A549 (cell line): Measurements from ENCODE around the gene DIP2A. TPM values are rescaled to one million over a fixed set of nuclear protein-coding genes. Genes with fewer than 3 reads are reported as not detected.

ENCODE experiments used
- ATAC-seq, 2 experiments: fragments of 200-7000 bp in 1 of 2; fragments of >200 bp in 1 of 2; cut with Nextera tagmentation in 1 of 2; cut with Tn5 transposase in 1 of 2; 3 replicates each; pipeline versions ENCODE4 v1.8.0 to v1.9.1; 2018 to 2020; ENCODE audit warnings: mild to moderate bottlenecking in 1 of 2, moderate library complexity in 1 of 2
- CTCF ChIA-PET: fragments of 300-600 bp; sonication (Branson Sonifier 250); formaldehyde crosslinking; extraction: SDS; loops from one replicate; lab custom pipeline; 2021; ENCODE audit warnings: antibody characterized with exemption, inconsistent platforms; lab: Yijun Ruan, JAX
- POLR2A ChIA-PET: fragments of 350-600 bp; formaldehyde crosslinking; extraction: SDS; loops from one replicate; lab custom pipeline; 2021; ENCODE audit warnings: antibody characterized with exemption, inconsistent platforms; lab: Yijun Ruan, JAX
- DNase-seq, 2 experiments: peaks; one replicate each; pipeline versions ENCODE4 v3.0.0 to v3.0.0-alpha.2; 2011 to 2016; ENCODE audit warnings: low read depth in 1 of 2, low spot score in 1 of 2
- FAIRE-seq: peaks from 2 replicates; lab custom pipeline; 2011; peaks lifted over from hg19 to GRCh38; lab: Jason Lieb, UNC
- H3K27ac ChIP-seq, 2 experiments: fragments of >200 bp; sonication (Bioruptor Twin); formaldehyde crosslinking; 3 replicates each; pipeline ENCODE4 v1.5.1; 2016 to 2017
- H3K4me1 ChIP-seq: fragments of >200 bp; sonication (Bioruptor Twin); formaldehyde crosslinking; 3 replicates; pipeline ENCODE4 v1.6.1; 2016
- H3K4me2 ChIP-seq: fragments of >200 bp; sonication (Bioruptor Twin); formaldehyde crosslinking; 3 replicates; pipeline ENCODE4 v1.6.1; 2016
- H3K4me3 ChIP-seq: fragments of >200 bp; sonication (Bioruptor Twin); formaldehyde crosslinking; 3 replicates; pipeline ENCODE4 v1.5.1; 2016
- H3K9me3 ChIP-seq: fragments of >200 bp; sonication (Bioruptor Twin); formaldehyde crosslinking; 3 replicates; pipeline ENCODE4 v1.6.1; 2016
- CBX8 ChIP-seq: fragments of 200-600 bp; sonication (generic); IDR thresholded peaks from 2 replicates; pipeline ENCODE4 v1.6.1; 2016
- CHD2 ChIP-seq: fragments of 150-350 bp; IDR thresholded peaks from 2 replicates; pipeline ENCODE4 v1.6.1; 2014; ENCODE audit warnings: low read length; ENCODE audit not compliant: partially characterized antibody
- EHMT2 ChIP-seq: fragments of 200-600 bp; sonication (generic); IDR thresholded peaks from 2 replicates; pipeline ENCODE4 v1.6.1; 2016; ENCODE audit warnings: antibody characterized with exemption, low read depth, mild to moderate bottlenecking, moderate library complexity
- EP300 ChIP-seq, 2 experiments: fragments of >200 bp; sonication (Bioruptor Twin); formaldehyde crosslinking; IDR thresholded peaks; 2 replicates in 1 of 2; 3 replicates in 1 of 2; pipeline ENCODE4 v1.6.1; 2016 to 2017
- ESRRA ChIP-seq: fragments of 150-350 bp; IDR thresholded peaks from 2 replicates; pipeline ENCODE4 v1.6.1; 2014; ENCODE audit warnings: mild to moderate bottlenecking, low read length, borderline replicate concordance
- FOSB ChIP-seq: fragments of 250-450 bp; sonication (Bioruptor Pico); IDR thresholded peaks from 2 replicates; pipeline ENCODE4 v1.5.0; 2020; ENCODE audit warnings: mild to moderate bottlenecking, moderate library complexity
- FOXS1 ChIP-seq: fragments of 250-450 bp; sonication (Bioruptor Pico); IDR thresholded peaks from 2 replicates; pipeline ENCODE4 v1.5.0; 2020; ENCODE audit warnings: mild to moderate bottlenecking, moderate library complexity
- HDAC2 ChIP-seq: fragments of 200-600 bp; sonication (generic); IDR thresholded peaks from 2 replicates; pipeline ENCODE4 v1.6.1; 2016
- KDM5A ChIP-seq: fragments of 200-600 bp; sonication (generic); IDR thresholded peaks from 2 replicates; pipeline ENCODE4 v1.6.1; 2016; ENCODE audit warnings: antibody characterized with exemption, mild to moderate bottlenecking
- MAFK ChIP-seq: fragments of 450-650 bp; IDR thresholded peaks from 2 replicates; pipeline ENCODE4 v1.6.1; 2014; ENCODE audit not compliant: partially characterized antibody
- NR3C1 ChIP-seq: fragments of >200 bp; sonication (Bioruptor Twin); formaldehyde crosslinking; IDR thresholded peaks from 3 replicates; pipeline ENCODE4 v1.6.1; 2017
- POLR2A ChIP-seq: IDR thresholded peaks from 2 replicates; pipeline ENCODE4 v1.6.1; 2012; ENCODE audit warnings: mild to moderate bottlenecking, low read length
- SMC3 ChIP-seq: fragments of >200 bp; sonication (Bioruptor Twin); formaldehyde crosslinking; IDR thresholded peaks from 3 replicates; pipeline ENCODE4 v1.6.1; 2018; ENCODE audit warnings: inconsistent platforms
- SREBF2 ChIP-seq: fragments of 450-650 bp; IDR thresholded peaks from 2 replicates; pipeline ENCODE4 v1.6.1; 2014; ENCODE audit warnings: mild to moderate bottlenecking, moderate library complexity
- TFCP2L1 ChIP-seq: fragments of 250-450 bp; sonication (Bioruptor Pico); IDR thresholded peaks from 2 replicates; pipeline ENCODE4 v1.5.0; 2021; ENCODE audit warnings: mild to moderate bottlenecking
- TP53 ChIP-seq: fragments of 250-450 bp; sonication (Bioruptor Pico); IDR thresholded peaks from 2 replicates; pipeline ENCODE4 v1.5.0; 2021; ENCODE audit warnings: mild to moderate bottlenecking, moderate library complexity
- ZFP36 ChIP-seq: fragments of 450-650 bp; IDR thresholded peaks from 2 replicates; pipeline ENCODE4 v1.6.1; 2014; ENCODE audit warnings: borderline replicate concordance; ENCODE audit not compliant: partially characterized antibody
- ZNF302 ChIP-seq: fragments of 250-450 bp; sonication (Bioruptor Pico); IDR thresholded peaks from 2 replicates; pipeline ENCODE4 v1.9.0; 2021; ENCODE audit warnings: inconsistent platforms, mild to moderate bottlenecking, moderate library complexity
- WGBS: methylation state at CpG from one replicate; pipeline ENCODE4 v1.1.6; 2017; ENCODE audit errors: missing lambda C conversion rate; 5-methylcytosine and 5-hydroxymethylcytosine counted together
- polyA plus RNA-seq, 4 experiments: library from polyadenylated mRNA; depleted of rRNA in 3 of 4; stranded (reverse); fragments of >200 nt; fragmentation: RNase III in 1 of 4; extraction: RNeasy Plus Mini Kit Qiagen cat#74134 plus additional on column Dnase treatment in 1 of 4; gene quantifications; 2 replicates in 3 of 4; 3 replicates in 1 of 4; pipeline ENCODE4 v1.2.3, GENCODE V29; 2011 to 2017
- TF ChIP-seq, protein P1 (sequence below): IDR thresholded peaks from 2 replicates; pipeline ENCODE4 v1.6.1; 2012
- TF ChIP-seq, protein P2 (sequence below): fragments of >200 bp; sonication (Bioruptor Twin); formaldehyde crosslinking; IDR thresholded peaks from 2 replicates; pipeline ENCODE4 v1.6.1; 2016
- TF ChIP-seq, protein P3 (sequence below): fragments of >200 bp; sonication (Bioruptor Twin); formaldehyde crosslinking; IDR thresholded peaks from 3 replicates; pipeline ENCODE4 v1.5.1; 2016
- TF ChIP-seq, protein P4 (sequence below): fragments of 250-450 bp; sonication (Bioruptor Pico); IDR thresholded peaks from 2 replicates; pipeline ENCODE4 v1.5.0; 2021; ENCODE audit warnings: mild to moderate bottlenecking, moderate library complexity, borderline replicate concordance
- TF ChIP-seq, protein P5 (sequence below): fragments of 150-350 bp; IDR thresholded peaks from 2 replicates; pipeline ENCODE4 v1.6.1; 2014; ENCODE audit warnings: low read depth, mild to moderate bottlenecking, low read length
- TF ChIP-seq, protein P6 (sequence below): fragments of >200 bp; sonication (Bioruptor Twin); formaldehyde crosslinking; IDR thresholded peaks from 3 replicates; pipeline ENCODE4 v1.6.1; 2016

DIP2A gene
- polyA plus RNA-seq, 2 of the 4 experiments (the other 2 are of a cell fraction), result 13.3 to 18.4 TPM

DNA sequence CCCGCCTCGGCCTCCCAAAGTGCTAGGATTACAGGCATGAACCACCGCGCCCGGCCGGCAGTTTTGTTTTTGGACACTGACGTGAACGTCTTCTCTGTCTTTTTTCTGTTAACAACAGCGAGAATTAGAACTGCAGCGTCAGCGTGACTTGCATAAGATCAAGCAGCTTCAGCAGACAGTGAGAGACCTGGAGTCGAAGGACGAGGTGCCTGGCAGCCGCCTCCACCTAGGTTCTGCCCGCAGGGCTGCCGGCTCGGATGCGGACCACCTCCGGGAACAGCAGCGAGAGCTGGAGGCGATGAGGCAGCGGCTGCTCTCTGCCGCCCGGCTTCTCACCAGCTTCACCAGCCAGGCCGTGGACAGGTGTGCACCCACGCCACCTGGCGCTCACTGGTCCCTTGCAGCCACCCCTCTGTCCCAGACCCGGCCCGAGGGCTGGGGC, 22.9 kb upstream of the DIP2A start:
- Histone ChIP-seq H3K4me1 (no peaks in the 10 kb centered on the region), H3K9me3 (no peaks in the 10 kb centered on the region), H3K27ac (no peak overlapping the region), H3K4me2 (no peak overlapping the region)
- no peak for ATAC-seq
- CTCF ChIA-PET, result no interaction called here
- DNase-seq, result no peak
- no peak for FAIRE-seq
- 94% methylated on average over 28 of the region's 29 CpGs for WGBS
- TF ChIP-seq TP53 (CRISPR knock-in tag) (no peak), ZFP36 (no peak), CBX8 (no peak), TFCP2L1 (CRISPR knock-in tag) (no peak), NR3C1 (no peak), HDAC2 (no peak), SMC3 (no peak), ZNF302 (CRISPR knock-in tag) (no peak), FOXS1 (CRISPR knock-in tag) (no peak), SREBF2 (no peak), EP300 (IDR thresholded peaks at IDR 0.05) (no peak), EHMT2 (no peak)
- TF ChIP-seq, protein P1, sequence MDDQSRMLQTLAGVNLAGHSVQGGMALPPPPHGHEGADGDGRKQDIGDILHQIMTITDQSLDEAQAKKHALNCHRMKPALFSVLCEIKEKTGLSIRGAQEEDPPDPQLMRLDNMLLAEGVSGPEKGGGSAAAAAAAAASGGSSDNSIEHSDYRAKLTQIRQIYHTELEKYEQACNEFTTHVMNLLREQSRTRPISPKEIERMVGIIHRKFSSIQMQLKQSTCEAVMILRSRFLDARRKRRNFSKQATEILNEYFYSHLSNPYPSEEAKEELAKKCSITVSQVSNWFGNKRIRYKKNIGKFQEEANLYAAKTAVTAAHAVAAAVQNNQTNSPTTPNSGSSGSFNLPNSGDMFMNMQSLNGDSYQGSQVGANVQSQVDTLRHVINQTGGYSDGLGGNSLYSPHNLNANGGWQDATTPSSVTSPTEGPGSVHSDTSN, result no peak
- TF ChIP-seq, protein P2, sequence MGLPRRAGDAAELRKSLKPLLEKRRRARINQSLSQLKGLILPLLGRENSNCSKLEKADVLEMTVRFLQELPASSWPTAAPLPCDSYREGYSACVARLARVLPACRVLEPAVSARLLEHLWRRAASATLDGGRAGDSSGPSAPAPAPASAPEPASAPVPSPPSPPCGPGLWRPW, result no peak
- TF ChIP-seq, protein P3, sequence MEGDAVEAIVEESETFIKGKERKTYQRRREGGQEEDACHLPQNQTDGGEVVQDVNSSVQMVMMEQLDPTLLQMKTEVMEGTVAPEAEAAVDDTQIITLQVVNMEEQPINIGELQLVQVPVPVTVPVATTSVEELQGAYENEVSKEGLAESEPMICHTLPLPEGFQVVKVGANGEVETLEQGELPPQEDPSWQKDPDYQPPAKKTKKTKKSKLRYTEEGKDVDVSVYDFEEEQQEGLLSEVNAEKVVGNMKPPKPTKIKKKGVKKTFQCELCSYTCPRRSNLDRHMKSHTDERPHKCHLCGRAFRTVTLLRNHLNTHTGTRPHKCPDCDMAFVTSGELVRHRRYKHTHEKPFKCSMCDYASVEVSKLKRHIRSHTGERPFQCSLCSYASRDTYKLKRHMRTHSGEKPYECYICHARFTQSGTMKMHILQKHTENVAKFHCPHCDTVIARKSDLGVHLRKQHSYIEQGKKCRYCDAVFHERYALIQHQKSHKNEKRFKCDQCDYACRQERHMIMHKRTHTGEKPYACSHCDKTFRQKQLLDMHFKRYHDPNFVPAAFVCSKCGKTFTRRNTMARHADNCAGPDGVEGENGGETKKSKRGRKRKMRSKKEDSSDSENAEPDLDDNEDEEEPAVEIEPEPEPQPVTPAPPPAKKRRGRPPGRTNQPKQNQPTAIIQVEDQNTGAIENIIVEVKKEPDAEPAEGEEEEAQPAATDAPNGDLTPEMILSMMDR, result no peak
- TF ChIP-seq, all 56 proteins: peak for 0
- H3K4me3 ChIP-seq, result no peak overlapping the region
- POLR2A ChIA-PET, result no interaction called here

DNA sequence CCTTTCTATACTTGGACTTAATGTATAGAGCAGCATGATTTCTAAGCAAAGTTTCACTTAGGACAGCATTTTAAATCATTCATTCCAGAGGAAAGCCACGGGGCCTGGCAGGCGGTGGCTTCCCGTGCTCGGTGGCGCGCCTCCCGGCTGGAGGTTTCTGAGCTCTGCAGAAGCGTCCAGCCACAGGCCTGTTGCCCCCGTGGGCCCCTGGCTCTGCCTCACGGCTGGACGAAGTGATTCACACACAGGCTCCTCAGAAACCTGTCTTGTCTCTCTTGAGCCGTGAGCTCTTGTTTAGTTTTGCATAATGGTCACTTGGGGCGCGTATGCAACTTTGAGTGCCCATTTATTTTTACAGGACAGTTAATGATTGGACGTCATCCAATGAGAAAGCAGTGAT, 22.1 kb upstream of the DIP2A start:
- H3K9me3 ChIP-seq, result no peaks in the 10 kb centered on the region
- no peak overlapping the region for H3K4me3 ChIP-seq
- no peak for DNase-seq
- TF ChIP-seq ESRRA (no peak), POLR2A (no peak), FOXS1 (CRISPR knock-in tag) (no peak)
- no peak overlapping the region for H3K27ac ChIP-seq
- WGBS, result 94% methylated on average over 15 of the region's 15 CpGs
- no peak for ATAC-seq
- no peak for FAIRE-seq
- POLR2A ChIA-PET, result no interaction called here
- no peaks in the 10 kb centered on the region for H3K4me1 ChIP-seq
- no peak overlapping the region for H3K4me2 ChIP-seq
- CTCF ChIA-PET, result no interaction called here

DNA sequence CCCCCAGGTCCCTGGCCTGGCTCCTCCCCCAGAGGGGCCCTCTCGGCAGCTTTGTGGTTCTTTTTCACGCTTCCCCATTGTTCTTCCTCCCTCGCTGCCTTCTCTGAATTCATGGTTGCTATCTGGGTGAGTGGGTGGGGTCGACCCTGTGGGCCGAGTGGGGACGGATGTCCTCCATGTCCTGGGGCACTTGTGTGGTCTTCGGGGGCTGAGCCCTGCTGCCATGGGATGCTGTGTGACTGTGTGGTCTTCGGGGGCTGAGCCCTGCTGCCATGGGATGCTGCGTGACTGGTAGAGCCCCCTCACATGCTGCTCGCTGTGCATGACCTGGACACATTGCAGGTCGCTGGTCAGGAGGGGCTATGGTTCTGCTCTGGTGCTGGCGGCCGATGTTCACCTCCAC, 21.6 kb upstream of the DIP2A start:
- Histone ChIP-seq H3K9me3 (no peaks in the 10 kb centered on the region), H3K4me2 (no peak overlapping the region), H3K27ac (no peak overlapping the region), H3K4me3 (no peak overlapping the region), H3K4me1 (no peaks in the 10 kb centered on the region)
- DNase-seq (no peak), ATAC-seq (no peak), FAIRE-seq (no peak)
- WGBS, result 83% methylated on average over 4 of the region's 13 CpGs
- ChIA-PET CTCF (no interaction called here), POLR2A (no interaction called here)
- TF ChIP-seq FOSB, result no peak
- TF ChIP-seq TP53 (CRISPR knock-in tag), result no peak
- TF ChIP-seq CHD2, result no peak
- TF ChIP-seq, protein P3, result no peak
- TF ChIP-seq, protein P4, sequence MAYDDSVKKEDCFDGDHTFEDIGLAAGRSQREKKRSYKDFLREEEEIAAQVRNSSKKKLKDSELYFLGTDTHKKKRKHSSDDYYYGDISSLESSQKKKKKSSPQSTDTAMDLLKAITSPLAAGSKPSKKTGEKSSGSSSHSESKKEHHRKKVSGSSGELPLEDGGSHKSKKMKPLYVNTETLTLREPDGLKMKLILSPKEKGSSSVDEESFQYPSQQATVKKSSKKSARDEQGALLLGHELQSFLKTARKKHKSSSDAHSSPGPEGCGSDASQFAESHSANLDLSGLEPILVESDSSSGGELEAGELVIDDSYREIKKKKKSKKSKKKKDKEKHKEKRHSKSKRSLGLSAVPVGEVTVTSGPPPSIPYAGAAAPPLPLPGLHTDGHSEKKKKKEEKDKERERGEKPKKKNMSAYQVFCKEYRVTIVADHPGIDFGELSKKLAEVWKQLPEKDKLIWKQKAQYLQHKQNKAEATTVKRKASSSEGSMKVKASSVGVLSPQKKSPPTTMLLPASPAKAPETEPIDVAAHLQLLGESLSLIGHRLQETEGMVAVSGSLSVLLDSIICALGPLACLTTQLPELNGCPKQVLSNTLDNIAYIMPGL (CRISPR knock-in tag), result no peak
- no peak for TF ChIP-seq FOXS1 (CRISPR knock-in tag)
- no peak for TF ChIP-seq MAFK
- no peak for TF ChIP-seq KDM5A
- TF ChIP-seq, protein P5, sequence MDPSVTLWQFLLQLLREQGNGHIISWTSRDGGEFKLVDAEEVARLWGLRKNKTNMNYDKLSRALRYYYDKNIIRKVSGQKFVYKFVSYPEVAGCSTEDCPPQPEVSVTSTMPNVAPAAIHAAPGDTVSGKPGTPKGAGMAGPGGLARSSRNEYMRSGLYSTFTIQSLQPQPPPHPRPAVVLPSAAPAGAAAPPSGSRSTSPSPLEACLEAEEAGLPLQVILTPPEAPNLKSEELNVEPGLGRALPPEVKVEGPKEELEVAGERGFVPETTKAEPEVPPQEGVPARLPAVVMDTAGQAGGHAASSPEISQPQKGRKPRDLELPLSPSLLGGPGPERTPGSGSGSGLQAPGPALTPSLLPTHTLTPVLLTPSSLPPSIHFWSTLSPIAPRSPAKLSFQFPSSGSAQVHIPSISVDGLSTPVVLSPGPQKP, result no peak
- TF ChIP-seq, protein P6, sequence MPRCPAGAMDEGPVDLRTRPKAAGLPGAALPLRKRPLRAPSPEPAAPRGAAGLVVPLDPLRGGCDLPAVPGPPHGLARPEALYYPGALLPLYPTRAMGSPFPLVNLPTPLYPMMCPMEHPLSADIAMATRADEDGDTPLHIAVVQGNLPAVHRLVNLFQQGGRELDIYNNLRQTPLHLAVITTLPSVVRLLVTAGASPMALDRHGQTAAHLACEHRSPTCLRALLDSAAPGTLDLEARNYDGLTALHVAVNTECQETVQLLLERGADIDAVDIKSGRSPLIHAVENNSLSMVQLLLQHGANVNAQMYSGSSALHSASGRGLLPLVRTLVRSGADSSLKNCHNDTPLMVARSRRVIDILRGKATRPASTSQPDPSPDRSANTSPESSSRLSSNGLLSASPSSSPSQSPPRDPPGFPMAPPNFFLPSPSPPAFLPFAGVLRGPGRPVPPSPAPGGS, result no peak
- TF ChIP-seq, protein P1, result no peak
